ENCODE data around the gene TMEM170B.

TMEM170B gene

GRCh38 chr6:11601776-11602605 is 64.4 kb downstream of the TMEM170B start:
- Histone ChIP-seq H3K36me3 (ENCODE audit: control insufficient read depth, insufficient read depth, low read length) (no peaks in the 10 kb centered on the region), H3K4me3 (ENCODE audit: low read length) (no peak overlapping the region), H3K4me1 (ENCODE audit: control insufficient read depth, insufficient read depth, low read length) (no peaks in the 10 kb centered on the region), H3K27ac (ENCODE audit: low read length) (no peak overlapping the region), H3K9me3 (ENCODE audit: control insufficient read depth, insufficient read depth, low read length) (no peaks in the 10 kb centered on the region), H3K27me3 (ENCODE audit: control insufficient read depth, insufficient read depth, low read length) (no peaks in the 10 kb centered on the region)
- WGBS (ENCODE audit: insufficient coverage, insufficient read length), result no CpG with 5 or more reads among the region's 7 CpGs
- no peak for DNase-seq (ENCODE audit: low read depth, low spot score)

GRCh38 chr6:11604215-11604614 is 66.7 kb downstream of the TMEM170B start:
- H3K9me3 ChIP-seq (ENCODE audit: control insufficient read depth, insufficient read depth, low read length), result no peaks in the 10 kb centered on the region
- no peak overlapping the region for H3K27ac ChIP-seq (ENCODE audit: low read length)
- H3K4me3 ChIP-seq (ENCODE audit: low read length), result no peak overlapping the region
- DNase-seq (ENCODE audit: low read depth, low spot score), result no peak
- peaks cover 2% of the 10 kb centered on the region; the same call in 1 of the 2 replicates for H3K4me1 ChIP-seq (ENCODE audit: control insufficient read depth, insufficient read depth, low read length)
- H3K36me3 ChIP-seq (ENCODE audit: control insufficient read depth, insufficient read depth, low read length), result no peaks in the 10 kb centered on the region
- no CpG with 5 or more reads among the region's 3 CpGs for whole genome bisulfite sequencing (ENCODE audit: insufficient coverage, insufficient read length)
- no peaks in the 10 kb centered on the region for H3K27me3 ChIP-seq (ENCODE audit: control insufficient read depth, insufficient read depth, low read length)

DNA sequence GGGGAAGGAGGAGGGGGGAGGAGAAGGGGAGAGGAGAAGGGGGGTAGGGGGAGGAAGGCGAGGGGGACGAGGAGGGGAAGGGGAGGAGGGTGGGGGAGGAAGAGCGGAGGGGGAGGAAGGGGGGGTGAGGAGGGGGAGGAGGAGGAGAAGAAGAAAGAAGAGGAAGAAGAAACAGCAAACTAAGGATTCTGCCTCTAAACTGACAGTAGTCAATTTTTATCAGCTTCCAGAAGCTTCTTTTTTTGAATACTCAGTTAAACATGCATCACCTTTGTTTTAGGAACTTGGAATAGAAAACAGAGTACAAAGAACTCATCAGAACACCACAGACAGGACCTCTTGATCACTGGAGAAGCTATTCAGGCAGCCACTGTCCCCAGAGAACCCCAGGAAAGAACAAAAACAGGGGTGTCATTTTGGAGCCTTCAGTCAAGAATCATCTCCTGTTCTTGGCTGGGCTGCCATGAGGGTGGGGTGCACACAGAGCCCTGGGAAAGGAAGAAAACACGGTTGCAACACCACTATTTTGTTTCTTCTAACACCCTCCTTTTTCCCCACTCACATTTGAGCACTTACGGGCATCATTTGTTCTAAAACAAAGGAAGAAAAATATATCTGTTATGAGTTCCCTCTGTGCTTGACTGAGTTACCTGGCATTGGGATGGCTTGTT is 67.4 kb downstream of the TMEM170B start:
- DNase-seq (ENCODE audit: low read depth, low spot score), result no peak
- no peaks in the 10 kb centered on the region for H3K9me3 ChIP-seq (ENCODE audit: control insufficient read depth, insufficient read depth, low read length)
- H3K4me1 ChIP-seq (ENCODE audit: control insufficient read depth, insufficient read depth, low read length), result peaks cover 5% of the 10 kb centered on the region; the same call in 1 of the 2 replicates
- no peaks in the 10 kb centered on the region for H3K36me3 ChIP-seq (ENCODE audit: control insufficient read depth, insufficient read depth, low read length)
- no peak overlapping the region for H3K4me3 ChIP-seq (ENCODE audit: low read length)
- no peaks in the 10 kb centered on the region for H3K27me3 ChIP-seq (ENCODE audit: control insufficient read depth, insufficient read depth, low read length)
- no peak overlapping the region for H3K27ac ChIP-seq (ENCODE audit: low read length)
- WGBS (ENCODE audit: insufficient coverage, insufficient read length), result 85% methylated on average over 3 of the region's 5 CpGs

DNA sequence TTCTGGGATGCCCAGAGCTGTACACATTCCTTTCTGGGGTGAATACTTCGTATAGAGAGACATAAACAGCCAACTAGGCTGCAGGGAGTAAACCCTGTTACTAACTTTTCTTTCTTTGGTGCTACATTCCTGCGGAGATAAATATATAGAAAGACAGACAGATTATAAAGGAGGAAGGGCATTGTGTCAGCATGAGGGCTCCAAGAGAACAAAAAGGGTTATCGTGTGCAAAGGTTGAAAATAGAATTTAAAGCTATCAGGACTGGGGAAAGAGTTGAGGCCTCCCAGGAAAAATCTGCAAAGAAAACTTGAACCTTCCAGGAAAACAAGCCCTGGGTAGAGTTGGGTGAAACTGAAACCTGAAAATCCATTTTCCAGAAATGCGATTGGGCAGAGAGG is 68.0 kb downstream of the TMEM170B start:
- WGBS (ENCODE audit: insufficient coverage, insufficient read length), result no CpG with 5 or more reads among the region's 4 CpGs
- Histone ChIP-seq H3K27ac (ENCODE audit: low read length) (no peak overlapping the region), H3K9me3 (ENCODE audit: control insufficient read depth, insufficient read depth, low read length) (no peaks in the 10 kb centered on the region), H3K36me3 (ENCODE audit: control insufficient read depth, insufficient read depth, low read length) (no peaks in the 10 kb centered on the region), H3K4me1 (ENCODE audit: control insufficient read depth, insufficient read depth, low read length) (peaks cover 5% of the 10 kb centered on the region; the same call in 1 of the 2 replicates), H3K4me3 (ENCODE audit: low read length) (no peak overlapping the region), H3K27me3 (ENCODE audit: control insufficient read depth, insufficient read depth, low read length) (no peaks in the 10 kb centered on the region)
- no peak for DNase-seq (ENCODE audit: low read depth, low spot score)

- H3K27ac ChIP-seq (ENCODE audit: low read length), result no peak overlapping the region
- H3K4me3 ChIP-seq (ENCODE audit: low read length), result no peak overlapping the region
- WGBS (ENCODE audit: insufficient coverage, insufficient read length), result no CpG with 5 or more reads among the region's 6 CpGs
- no peak for DNase-seq (ENCODE audit: low read depth, low spot score)
- peaks cover 5% of the 10 kb centered on the region; the same call in 1 of the 2 replicates for H3K4me1 ChIP-seq (ENCODE audit: control insufficient read depth, insufficient read depth, low read length)
- no peaks in the 10 kb centered on the region for H3K9me3 ChIP-seq (ENCODE audit: control insufficient read depth, insufficient read depth, low read length)
- no peaks in the 10 kb centered on the region for H3K36me3 ChIP-seq (ENCODE audit: control insufficient read depth, insufficient read depth, low read length)
- no peaks in the 10 kb centered on the region for H3K27me3 ChIP-seq (ENCODE audit: control insufficient read depth, insufficient read depth, low read length)
These were observed 68.8 kb downstream of the TMEM170B start for GRCh38 chr6:11606332-11606731.

- WGBS (ENCODE audit: insufficient coverage, insufficient read length), result no CpG with 5 or more reads among the region's 7 CpGs
- no peaks in the 10 kb centered on the region for H3K9me3 ChIP-seq (ENCODE audit: control insufficient read depth, insufficient read depth, low read length)
- H3K36me3 ChIP-seq (ENCODE audit: control insufficient read depth, insufficient read depth, low read length), result no peaks in the 10 kb centered on the region
- H3K4me1 ChIP-seq (ENCODE audit: control insufficient read depth, insufficient read depth, low read length), result peaks cover 5% of the 10 kb centered on the region; the same call in 1 of the 2 replicates
- no peak overlapping the region for H3K4me3 ChIP-seq (ENCODE audit: low read length)
- no peak overlapping the region for H3K27ac ChIP-seq (ENCODE audit: low read length)
- H3K27me3 ChIP-seq (ENCODE audit: control insufficient read depth, insufficient read depth, low read length), result no peaks in the 10 kb centered on the region
- DNase-seq (ENCODE audit: low read depth, low spot score), result no peak
These were observed 69.8 kb downstream of the TMEM170B start for GRCh38 chr6:11607383-11607782.

DNA sequence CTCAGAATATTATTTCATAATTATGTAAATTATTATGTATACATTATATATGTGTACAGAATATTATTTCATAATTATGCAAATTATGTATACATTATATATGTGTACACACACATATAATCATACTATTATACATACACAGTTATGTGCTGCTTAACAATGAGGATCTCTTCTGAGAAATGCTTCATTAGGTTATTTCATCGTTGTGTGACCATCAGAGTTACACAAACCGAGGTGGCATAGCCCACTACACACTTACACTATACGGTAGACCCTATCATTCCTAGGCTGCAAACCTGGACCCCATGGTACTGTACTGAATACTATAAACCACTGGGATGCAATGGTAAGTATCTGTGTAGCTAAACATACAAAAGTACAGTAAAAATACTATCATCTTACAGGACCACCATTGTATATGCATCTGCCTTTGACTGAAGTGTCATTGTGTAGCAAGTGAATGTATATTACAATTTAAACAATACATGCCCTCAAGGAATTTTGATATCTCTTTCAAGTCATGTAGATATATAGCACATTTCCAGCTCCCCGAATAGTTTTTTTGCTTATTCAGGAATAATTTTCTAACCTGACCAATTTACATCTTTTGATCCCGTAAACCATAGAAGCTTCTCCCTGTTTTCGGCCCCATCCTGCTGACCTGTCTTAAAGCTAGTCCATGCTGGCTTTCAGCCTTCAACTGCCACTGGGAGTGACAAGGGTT is 71.2 kb downstream of the TMEM170B start:
- no CpG with 5 or more reads among the region's 6 CpGs for WGBS (ENCODE audit: insufficient coverage, insufficient read length)
- no peaks in the 10 kb centered on the region for H3K27me3 ChIP-seq (ENCODE audit: control insufficient read depth, insufficient read depth, low read length)
- H3K4me3 ChIP-seq (ENCODE audit: low read length), result no peak overlapping the region
- DNase-seq (ENCODE audit: low read depth, low spot score), result no peak
- H3K36me3 ChIP-seq (ENCODE audit: control insufficient read depth, insufficient read depth, low read length), result no peaks in the 10 kb centered on the region
- peaks cover 5% of the 10 kb centered on the region; the same call in 1 of the 2 replicates for H3K4me1 ChIP-seq (ENCODE audit: control insufficient read depth, insufficient read depth, low read length)
- no peaks in the 10 kb centered on the region for H3K9me3 ChIP-seq (ENCODE audit: control insufficient read depth, insufficient read depth, low read length)
- H3K27ac ChIP-seq (ENCODE audit: low read length), result no peak overlapping the region

DNA sequence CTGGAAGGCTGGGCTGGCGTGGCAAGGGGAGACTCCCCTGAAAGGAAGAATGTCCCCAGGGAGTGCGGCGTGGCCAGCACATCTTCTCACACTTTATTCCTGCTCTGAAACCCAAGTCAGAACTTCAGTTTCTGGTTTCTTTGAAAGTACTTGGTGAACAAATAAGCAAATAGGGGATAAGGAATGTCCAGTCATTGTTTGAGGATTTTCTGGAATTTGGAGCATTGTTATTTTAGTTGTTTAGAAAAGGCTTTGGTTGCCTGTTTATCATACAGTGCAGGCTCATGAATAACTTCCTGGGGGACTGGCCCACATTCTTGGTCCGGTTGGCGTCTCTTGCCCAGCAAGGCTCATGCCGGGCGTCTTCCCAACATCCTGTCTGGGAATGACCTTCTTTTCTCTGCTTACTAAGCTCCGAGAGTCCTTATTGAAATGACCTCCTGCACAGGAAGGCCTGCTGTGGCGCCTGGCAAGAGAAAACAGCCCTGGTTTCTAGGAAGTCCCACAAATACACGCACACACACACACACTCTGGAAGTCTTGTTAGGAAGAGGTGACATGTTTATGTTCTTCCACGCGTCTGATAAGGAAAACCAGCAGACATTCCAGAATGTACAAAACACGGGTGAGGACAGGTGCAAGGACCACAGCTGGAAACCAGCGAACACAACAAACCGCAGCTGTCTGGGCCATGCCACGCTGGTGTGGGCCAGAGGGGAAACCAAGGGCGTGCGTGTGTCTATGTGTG is 71.9 kb downstream of the TMEM170B start:
- WGBS (ENCODE audit: insufficient coverage, insufficient read length), result no CpG with 5 or more reads among the region's 18 CpGs
- Histone ChIP-seq H3K4me1 (ENCODE audit: control insufficient read depth, insufficient read depth, low read length) (peaks cover 5% of the 10 kb centered on the region; the same call in 1 of the 2 replicates), H3K27me3 (ENCODE audit: control insufficient read depth, insufficient read depth, low read length) (no peaks in the 10 kb centered on the region), H3K4me3 (ENCODE audit: low read length) (no peak overlapping the region), H3K36me3 (ENCODE audit: control insufficient read depth, insufficient read depth, low read length) (no peaks in the 10 kb centered on the region), H3K27ac (ENCODE audit: low read length) (no peak overlapping the region), H3K9me3 (ENCODE audit: control insufficient read depth, insufficient read depth, low read length) (no peaks in the 10 kb centered on the region)
- DNase-seq (ENCODE audit: low read depth, low spot score), result no peak

DNA sequence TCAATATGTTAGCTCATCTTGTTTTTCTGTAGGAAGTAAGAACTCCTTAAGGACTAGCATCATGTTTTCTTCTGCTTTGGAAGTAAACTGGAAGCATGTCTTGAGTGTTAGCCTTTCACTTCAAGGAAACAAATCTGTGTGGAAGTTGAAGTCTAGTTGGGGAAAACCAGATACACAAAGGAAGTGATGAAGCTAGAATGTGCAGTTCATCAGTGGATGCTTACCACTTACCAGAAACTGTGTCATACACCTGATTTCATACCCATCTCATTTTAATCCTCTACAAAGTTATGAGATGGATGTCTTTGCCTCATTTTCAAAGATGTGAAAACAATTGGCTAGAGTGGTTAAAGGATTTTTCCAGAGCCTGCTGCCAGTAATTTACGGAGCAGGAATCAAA is 75.8 kb downstream of the TMEM170B start:
- Histone ChIP-seq H3K27ac (ENCODE audit: low read length) (no peak overlapping the region), H3K4me1 (ENCODE audit: control insufficient read depth, insufficient read depth, low read length) (peaks cover 5% of the 10 kb centered on the region; the same call in 1 of the 2 replicates), H3K4me3 (ENCODE audit: low read length) (no peak overlapping the region), H3K36me3 (ENCODE audit: control insufficient read depth, insufficient read depth, low read length) (no peaks in the 10 kb centered on the region), H3K9me3 (ENCODE audit: control insufficient read depth, insufficient read depth, low read length) (no peaks in the 10 kb centered on the region), H3K27me3 (ENCODE audit: control insufficient read depth, insufficient read depth, low read length) (no peaks in the 10 kb centered on the region)
- no peak for DNase-seq (ENCODE audit: low read depth, low spot score)
- no CpG with 5 or more reads among the region's 1 CpG for WGBS (ENCODE audit: insufficient coverage, insufficient read length)

DNA sequence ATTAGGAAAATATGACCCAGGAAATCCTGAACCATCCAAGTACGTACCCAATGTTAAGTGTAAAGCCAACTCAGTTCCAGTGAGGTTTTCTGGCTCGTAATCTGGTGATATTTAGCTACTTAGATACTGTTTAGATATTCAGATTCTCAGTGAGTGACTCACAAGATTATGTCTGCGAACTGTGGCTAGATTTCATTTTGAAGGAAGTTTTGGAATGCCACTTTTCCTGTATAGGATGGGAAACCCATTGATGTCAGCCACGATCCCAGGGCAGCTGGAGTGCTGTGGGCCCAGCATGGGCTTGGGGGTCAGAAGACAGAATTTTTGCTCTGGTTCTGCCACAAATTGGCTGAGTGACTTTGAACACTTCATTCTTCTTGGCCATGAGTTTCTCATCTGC is 76.3 kb downstream of the TMEM170B start:
- no CpG with 5 or more reads among the region's 4 CpGs for WGBS (ENCODE audit: insufficient coverage, insufficient read length)
- Histone ChIP-seq H3K27ac (ENCODE audit: low read length) (no peak overlapping the region), H3K36me3 (ENCODE audit: control insufficient read depth, insufficient read depth, low read length) (no peaks in the 10 kb centered on the region), H3K4me3 (ENCODE audit: low read length) (no peak overlapping the region), H3K27me3 (ENCODE audit: control insufficient read depth, insufficient read depth, low read length) (no peaks in the 10 kb centered on the region), H3K9me3 (ENCODE audit: control insufficient read depth, insufficient read depth, low read length) (no peaks in the 10 kb centered on the region), H3K4me1 (ENCODE audit: control insufficient read depth, insufficient read depth, low read length) (peaks cover 5% of the 10 kb centered on the region; the same call in 1 of the 2 replicates)
- no peak for DNase-seq (ENCODE audit: low read depth, low spot score)
